HG03575 (cell line): ENCODE results near the gene DOK3.

Source experiments
- ATAC-seq: cut with Tn5 transposase; IDR thresholded peaks from one replicate; pipeline ENCODE4 v1.9.1; 2021; ENCODE audit not compliant: unreplicated experiment, insufficient number of reproducible peaks, low FRiP score; ENCODE audit errors: extremely low read depth

DOK3 gene

DNA sequence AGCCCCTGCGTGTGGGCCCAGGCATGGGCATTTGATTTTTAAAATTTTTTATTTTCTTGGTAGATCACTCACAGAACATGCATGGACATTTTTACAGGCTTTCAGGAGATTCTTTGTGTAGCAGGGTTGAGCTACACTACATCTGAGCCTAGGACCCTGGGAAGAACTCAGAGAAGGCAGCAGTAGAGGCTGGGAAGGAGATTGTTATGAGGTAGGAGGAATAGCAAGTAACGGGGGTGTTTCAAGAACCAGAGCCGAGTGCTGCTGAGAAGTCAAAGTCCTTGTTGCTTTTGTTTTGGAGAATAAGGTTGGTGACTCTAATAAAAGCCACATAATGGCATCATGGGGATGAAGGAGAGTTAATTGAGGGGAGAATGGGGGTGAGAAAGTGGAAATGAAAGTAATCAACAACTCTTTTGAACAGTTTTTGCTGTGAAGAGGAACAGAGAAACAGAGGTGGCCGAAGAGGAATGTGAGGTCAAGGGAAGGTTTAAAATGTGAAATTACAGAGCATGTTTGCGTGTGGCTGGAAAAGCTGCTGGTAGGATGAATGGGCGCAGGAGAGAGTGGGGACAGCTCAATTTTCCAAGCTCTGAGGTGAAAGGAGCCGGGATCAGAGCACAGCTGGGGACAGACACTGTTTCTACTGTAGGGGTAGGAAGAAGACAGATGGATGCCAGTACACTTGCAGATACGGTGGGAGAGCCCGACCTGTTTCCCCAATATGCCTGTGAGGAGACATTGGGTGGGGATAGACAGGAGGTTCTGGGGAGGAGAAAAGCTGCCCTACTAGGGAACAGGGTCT is 7.5 kb downstream of the DOK3 start:
- no peak for ATAC-seq

GRCh38 chr5:177500685-177501522 is 8.7 kb downstream of the DOK3 start:
- no peak for ATAC-seq

GRCh38 chr5:177499842-177500241 is 9.8 kb downstream of the DOK3 start:
- ATAC-seq: no peak

- no peak for ATAC-seq
These were observed 11.4 kb downstream of the DOK3 start for GRCh38 chr5:177498013-177498787.

- ATAC-seq: no peak
These were observed 12.2 kb downstream of the DOK3 start, which contains the start of gene PDLIM7 for GRCh38 chr5:177497292-177498012. TSS of gene PDLIM7 (minus strand) at chr5:177497604. CDS start at chr5:177496512, 1,092 bp downstream.

DNA sequence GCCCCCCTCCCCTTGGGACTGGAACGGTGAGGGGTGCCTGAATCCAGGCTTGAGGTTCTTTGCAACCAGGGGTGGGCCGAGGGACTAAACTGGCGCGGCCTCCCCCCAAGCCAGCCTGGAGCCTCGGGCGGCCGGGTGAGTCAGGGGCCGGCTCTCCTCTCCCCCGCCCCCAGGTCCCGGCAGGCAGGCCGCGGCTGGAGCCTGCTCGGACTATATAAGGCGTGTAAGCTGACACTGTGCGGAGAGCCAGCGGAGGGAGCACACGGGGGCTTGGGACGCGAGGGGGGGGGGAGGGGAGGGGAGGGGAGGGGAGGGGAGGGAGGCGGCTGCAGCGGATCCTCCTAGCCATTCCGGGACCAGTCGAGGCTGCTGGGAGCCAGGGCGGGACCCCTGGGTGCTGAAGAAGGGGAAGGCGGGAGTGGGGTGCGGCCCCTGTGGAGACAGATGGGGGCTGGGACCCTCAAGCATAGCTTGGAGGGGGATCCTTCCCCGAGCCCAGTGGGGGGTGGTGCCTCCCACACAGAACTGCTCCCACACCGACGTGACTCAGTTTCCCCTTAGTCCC is 12.8 kb downstream of the DOK3 start:
- ATAC-seq: no peak

DNA sequence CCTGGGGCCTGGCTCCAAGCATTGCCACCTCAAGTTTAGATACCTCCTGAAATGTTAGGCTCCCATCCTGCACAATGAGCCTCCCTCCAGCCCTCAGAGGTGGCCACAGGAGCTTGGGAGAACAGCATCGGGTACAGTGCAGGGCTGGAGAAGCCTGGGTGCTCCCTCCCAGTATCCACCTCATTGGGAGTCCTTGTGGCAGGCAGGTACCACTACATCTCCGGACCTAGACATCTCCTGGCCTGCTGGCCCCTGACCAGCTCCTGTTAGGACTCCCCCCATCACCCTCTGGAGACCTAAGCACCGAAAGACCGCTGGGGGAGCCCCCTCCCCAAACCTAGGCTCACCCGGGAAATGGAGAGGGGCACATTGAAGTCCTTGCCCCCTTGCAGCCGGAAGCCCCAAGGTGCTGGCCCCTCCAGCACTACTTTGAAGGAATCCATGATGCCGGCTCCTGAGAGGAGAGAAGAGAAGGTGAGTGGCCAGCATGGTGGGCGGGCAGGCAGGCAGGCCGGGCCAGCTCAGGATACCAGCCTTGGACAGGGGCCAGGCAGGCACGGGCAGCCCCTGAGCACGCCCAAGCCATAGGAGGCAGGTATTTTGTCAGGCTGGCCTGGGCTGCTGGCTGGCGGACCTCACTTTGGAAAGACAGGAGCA is 13.4 kb downstream of the DOK3 start:
- ATAC-seq: no peak

DNA sequence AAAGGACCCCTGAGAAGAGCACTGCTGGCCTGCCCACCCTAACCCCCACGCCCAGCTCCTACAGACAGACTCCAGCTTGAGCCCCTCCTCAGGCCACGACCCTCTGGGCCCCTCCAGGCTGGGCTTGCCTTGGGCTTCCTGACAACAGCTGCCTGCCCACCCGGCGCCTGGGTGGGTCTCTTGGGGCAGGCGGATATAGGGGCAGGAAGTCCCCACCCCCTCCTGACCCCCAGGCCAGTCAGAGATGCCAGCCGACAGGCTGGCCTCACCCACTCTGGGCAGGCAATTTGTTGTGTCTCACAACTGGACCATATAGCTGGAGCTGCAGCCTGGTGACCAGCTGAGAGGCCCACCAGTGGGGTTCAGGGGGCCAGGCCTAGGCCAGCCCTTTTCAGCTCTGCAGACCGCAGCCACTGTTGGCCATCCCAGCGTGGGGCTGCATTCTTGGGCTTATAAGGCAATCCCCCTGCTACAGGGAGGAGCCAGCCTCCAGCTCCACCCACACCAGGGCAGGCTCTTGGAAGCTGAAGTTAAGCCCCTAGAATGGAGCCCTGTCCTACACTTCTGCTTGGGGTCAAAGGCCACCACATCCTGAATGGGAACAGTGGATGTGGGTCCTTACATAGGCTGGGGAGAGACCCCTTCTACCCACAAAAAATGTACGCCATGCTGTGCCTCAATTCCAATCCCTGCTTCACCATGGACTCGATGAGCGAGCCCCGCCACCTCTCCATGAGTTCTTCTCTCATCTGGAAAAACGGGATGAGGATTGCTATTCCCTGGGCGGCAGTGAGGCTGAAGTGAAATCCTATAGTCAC is 14.2 kb downstream of the DOK3 start:
- no peak for ATAC-seq

- ATAC-seq: no peak
These were observed 15.1 kb downstream of the DOK3 start for GRCh38 chr5:177494346-177495195.

DNA sequence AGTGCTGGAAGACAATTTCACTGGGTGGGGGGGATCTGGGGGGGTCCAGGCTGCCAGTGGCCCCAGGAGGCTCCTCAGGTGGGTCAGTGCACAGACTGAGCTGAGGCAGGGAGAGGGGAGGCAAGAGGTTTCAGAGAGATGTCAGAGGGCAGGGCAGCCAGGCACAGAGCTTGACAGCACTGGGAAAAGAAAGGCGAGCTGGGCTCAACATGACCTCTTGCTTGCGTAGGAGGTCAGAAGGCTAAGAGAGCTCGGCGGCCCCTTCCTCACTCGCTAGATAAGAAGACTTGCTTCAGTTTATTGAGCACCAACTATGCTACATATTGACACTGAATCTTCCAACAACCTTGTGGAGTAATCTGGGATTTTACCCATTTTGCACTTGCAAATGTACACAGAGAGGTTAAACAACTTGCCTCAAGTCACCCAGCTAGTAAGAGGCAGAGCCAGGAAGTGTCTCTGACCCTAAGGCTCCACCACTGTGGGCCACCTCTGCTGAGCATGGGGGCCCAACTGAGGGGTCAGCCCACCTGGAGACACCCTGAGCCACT is 15.8 kb downstream of the DOK3 start:
- ATAC-seq: no peak

DNA sequence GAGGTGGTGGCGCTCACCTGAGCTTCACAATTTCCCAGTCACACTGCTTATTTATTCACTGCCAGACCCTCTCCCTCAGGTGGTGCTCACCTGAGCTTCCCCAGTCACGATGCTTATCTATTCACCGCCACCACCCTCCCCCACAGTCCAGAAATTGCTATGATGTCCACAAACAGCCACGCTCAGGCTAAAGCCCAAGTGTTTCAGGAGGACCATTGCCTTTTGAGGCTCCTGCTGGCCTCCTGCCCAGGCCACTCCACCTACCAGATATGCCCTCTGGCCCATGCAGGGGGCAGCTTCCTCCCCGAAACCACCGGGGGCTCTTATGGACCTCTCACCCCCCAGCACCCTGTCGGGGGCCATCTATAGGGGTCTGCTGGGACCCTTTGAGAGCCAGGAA is 16.8 kb downstream of the DOK3 start:
- ATAC-seq: no peak

DNA sequence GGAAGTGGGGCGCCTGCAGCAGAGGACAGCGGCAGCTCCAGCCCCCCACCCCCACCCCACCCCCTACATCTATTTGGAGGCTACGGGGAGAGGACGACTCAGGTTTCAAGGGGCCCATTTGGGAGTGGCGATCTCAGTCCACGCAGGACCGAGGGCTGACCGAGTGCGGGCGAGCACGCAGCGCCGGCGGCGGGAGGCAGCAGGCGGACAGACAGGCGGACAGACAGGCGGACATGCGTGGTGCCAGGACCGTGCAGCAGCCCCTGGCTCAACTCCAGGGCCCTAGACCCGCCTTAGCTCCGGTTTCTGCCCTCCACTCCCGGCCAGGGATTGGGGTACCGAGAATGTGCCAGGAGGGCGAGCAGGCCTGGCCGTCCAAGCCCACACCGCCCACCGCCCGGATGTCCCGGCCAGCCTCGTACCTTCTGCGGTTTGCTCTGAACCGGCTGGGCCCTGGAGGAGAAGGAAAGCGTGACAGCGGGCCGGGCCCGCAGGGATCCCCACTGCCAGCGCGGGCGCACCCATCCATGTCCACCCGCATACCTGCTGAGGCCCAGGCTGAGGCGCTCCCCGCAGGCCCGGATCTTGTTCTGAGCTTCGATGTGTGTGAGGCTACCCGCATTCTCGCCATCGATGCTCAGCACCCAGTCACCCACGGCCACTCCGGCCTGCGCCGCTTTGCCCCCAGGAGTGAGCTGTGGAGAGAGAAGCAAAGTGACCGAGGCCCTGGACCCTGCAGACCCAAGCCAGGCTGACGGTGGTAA is 17.5 kb downstream of the DOK3 start:
- ATAC-seq: no peak

DNA sequence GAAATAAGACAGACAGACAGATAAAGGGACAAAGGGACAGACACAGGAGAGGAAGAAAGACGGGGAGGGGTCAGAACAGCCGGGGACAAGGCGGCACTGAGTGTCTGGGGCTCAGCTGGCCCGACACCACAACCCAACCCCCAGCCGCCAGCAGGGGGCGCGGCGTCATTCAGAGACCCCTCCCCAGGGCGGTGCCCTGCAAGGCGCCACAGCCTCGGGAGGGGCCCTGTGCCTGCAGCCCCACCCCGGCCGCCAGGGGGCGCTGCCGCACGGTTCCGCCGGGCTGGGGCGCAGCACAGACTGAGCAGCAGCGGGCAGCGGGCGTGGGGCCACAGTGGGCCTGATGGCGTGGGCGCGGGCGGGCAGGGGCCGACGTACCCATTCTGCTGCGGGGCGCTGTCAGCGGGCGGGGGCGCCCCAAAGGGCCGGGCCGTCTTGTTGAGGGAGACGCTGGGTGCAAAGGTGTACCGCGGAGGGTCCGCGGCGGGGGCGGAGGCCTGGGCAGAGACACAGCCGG is 18.1 kb downstream of the DOK3 start:
- ATAC-seq: no peak

GRCh38 chr5:177490992-177491391 is 18.6 kb downstream of the DOK3 start:
- ATAC-seq: no peak

DNA sequence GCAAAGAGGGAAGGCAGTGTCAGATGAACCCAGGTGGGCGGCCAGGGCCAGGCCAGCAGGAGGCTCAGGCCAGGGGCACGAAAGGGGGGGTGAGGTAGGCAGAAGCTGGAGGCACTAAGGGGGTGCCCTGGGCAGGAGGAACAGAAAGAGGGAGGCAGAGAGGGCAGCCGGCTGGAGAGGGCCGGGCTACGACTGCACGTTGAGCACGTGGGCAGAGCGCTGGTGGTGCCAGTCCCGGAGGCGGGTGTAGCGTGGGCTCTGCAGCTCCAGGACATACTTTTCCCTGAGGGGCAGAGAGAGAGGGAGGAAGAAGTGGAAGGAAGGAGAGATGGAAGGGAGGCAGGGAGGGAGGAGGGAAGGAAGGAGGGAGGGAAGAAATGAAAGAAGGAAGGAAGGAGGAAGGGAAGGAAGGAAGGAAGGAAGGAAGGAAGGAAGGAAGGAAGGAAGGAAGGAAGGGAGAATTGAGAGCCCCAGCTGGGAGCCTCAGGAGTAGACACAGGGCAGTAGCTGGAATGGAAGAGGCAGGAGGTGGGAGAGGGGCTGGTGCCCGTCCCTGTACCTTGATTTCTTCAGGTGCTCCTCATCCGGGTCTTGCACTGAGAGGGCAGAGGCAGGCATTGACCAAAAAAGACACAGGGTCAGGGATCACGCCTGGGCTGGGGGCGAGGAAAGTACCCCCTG is 19.2 kb downstream of the DOK3 start:
- no peak for ATAC-seq
